ENCODE results near the gene SLC25A33.
A peak's percentile ranks its signal among the peaks of the same experiment; 100 is the strongest.
"Not testable (repeated sequence)": the region's sequence is repeated elsewhere in the genome, so short reads cannot be mapped to it uniquely, and the experiment has no call there.

Gene SLC25A33

DNA sequence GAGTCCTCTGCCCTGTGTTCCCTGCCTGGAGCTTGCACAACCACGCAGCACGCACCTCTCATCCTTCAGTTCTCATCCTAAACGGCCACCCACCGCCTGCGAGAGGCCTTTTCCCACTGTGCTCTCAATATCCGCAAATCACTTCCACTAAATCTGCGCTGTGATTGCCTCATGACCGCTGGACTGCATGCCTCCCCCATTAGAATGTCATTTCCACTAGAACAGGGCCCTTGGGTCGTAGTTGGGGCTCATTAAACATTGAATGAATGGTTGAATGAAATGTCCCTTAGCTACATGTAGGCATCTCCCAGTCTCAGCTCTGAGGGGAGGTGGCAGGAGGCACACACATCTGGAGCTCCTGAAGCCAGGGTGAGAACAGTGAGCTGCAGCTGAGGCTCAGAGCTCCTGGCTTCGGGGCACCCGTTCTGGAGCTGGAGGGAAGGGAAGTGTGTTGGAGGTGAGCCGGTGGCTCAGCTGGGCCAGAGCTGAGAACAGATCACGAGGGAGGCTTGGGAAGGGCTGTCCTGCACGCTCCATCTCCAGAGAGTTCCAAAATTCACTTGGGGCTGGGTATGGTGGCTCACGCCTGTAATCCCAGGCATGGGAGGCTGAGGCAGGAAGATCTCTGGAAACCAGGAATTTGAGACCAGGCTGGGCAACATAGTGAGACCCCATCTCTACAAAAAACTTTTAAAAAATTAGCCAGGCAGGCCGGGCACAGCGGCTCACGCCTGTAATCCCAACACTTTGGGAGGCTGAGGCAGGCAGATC lies 79.8 kb downstream of the SLC25A33 start:
- peaks cover 8% of the 10 kb centered on the region for H3K27me3 ChIP-seq (ENCODE audit: control insufficient read depth, insufficient read depth, low read length)
- H3K4me2 ChIP-seq (ENCODE audit: low read length) = no peak overlapping the region
- peaks cover under 1% of the 10 kb centered on the region for H3K36me3 ChIP-seq (ENCODE audit: insufficient read depth, low read length)
- no peak overlapping the region for H3K9ac ChIP-seq (ENCODE audit: low read depth, low read length)
- H3K4me1 ChIP-seq (ENCODE audit: control insufficient read depth, insufficient read depth, low read length) = no peaks in the 10 kb centered on the region
- no peaks in the 10 kb centered on the region for H3K9me3 ChIP-seq (replicated peaks; ENCODE audit: low read length)
- H3K4me3 ChIP-seq (ENCODE audit: low read length) = no peak overlapping the region

GRCh38 chr1:9621032-9621431 lies 81.8 kb downstream of the SLC25A33 start:
- Histone ChIP-seq H3K4me1 (ENCODE audit: control insufficient read depth, insufficient read depth, low read length) (no peaks in the 10 kb centered on the region), H3K27me3 (ENCODE audit: control insufficient read depth, insufficient read depth, low read length) (peaks cover 8% of the 10 kb centered on the region), H3K36me3 (ENCODE audit: insufficient read depth, low read length) (no peaks in the 10 kb centered on the region), H3K4me3 (ENCODE audit: low read length) (no peak overlapping the region), H3K4me2 (ENCODE audit: low read length) (no peak overlapping the region), H3K9me3 (replicated peaks; ENCODE audit: low read length) (no peaks in the 10 kb centered on the region), H3K9ac (ENCODE audit: low read depth, low read length) (no peak overlapping the region)

- Histone ChIP-seq H3K36me3 (ENCODE audit: insufficient read depth, low read length) (no peaks in the 10 kb centered on the region), H3K4me1 (ENCODE audit: control insufficient read depth, insufficient read depth, low read length) (peaks cover 4% of the 10 kb centered on the region), H3K9me3 (replicated peaks; ENCODE audit: low read length) (no peaks in the 10 kb centered on the region), H3K27me3 (ENCODE audit: control insufficient read depth, insufficient read depth, low read length) (peaks cover 12% of the 10 kb centered on the region), H3K4me3 (ENCODE audit: low read length) (no peak overlapping the region), H3K4me2 (ENCODE audit: low read length) (no peak overlapping the region), H3K9ac (ENCODE audit: low read depth, low read length) (no peak overlapping the region)
Measured at GRCh38 chr1:9624081-9624480, 84.8 kb downstream of the SLC25A33 start.

DNA sequence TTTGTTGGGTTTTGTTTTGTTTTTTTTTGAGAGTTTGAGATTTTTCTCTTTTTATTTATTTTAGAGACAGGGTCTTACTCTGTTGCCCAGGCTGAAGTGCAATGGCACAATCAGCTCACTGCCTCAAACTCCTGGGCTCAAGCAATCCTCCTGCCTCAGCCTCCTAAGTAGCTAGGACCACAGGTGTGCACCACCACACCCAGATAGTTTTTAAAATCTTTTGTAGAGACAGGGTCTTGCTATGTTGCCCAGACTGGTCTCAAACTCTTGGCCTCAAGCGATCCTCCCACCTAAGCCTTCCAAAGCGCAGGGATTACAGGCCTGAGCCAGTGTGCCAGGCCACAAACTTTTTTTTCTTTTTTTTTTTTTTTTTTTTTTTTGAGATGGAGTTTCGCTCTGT lies 85.8 kb downstream of the SLC25A33 start:
- H3K4me1 ChIP-seq (ENCODE audit: control insufficient read depth, insufficient read depth, low read length); H3K27me3 ChIP-seq (ENCODE audit: control insufficient read depth, insufficient read depth, low read length); H3K4me3 ChIP-seq (ENCODE audit: low read length); H3K36me3 ChIP-seq (ENCODE audit: insufficient read depth, low read length); H3K4me2 ChIP-seq (ENCODE audit: low read length); H3K9me3 ChIP-seq (replicated peaks; ENCODE audit: low read length); H3K9ac ChIP-seq (ENCODE audit: low read depth, low read length): not testable (repeated sequence)

- Histone ChIP-seq H3K4me1 (ENCODE audit: control insufficient read depth, insufficient read depth, low read length) (peaks cover 4% of the 10 kb centered on the region), H3K9me3 (replicated peaks; ENCODE audit: low read length) (no peaks in the 10 kb centered on the region), H3K27me3 (ENCODE audit: control insufficient read depth, insufficient read depth, low read length) (peaks cover 13% of the 10 kb centered on the region), H3K9ac (ENCODE audit: low read depth, low read length) (no peak overlapping the region), H3K4me3 (ENCODE audit: low read length) (no peak overlapping the region), H3K4me2 (ENCODE audit: low read length) (peak overlapping the region; percentile 78), H3K36me3 (ENCODE audit: insufficient read depth, low read length) (no peaks in the 10 kb centered on the region)
Measured at GRCh38 chr1:9626201-9626608, 86.9 kb downstream of the SLC25A33 start.

DNA sequence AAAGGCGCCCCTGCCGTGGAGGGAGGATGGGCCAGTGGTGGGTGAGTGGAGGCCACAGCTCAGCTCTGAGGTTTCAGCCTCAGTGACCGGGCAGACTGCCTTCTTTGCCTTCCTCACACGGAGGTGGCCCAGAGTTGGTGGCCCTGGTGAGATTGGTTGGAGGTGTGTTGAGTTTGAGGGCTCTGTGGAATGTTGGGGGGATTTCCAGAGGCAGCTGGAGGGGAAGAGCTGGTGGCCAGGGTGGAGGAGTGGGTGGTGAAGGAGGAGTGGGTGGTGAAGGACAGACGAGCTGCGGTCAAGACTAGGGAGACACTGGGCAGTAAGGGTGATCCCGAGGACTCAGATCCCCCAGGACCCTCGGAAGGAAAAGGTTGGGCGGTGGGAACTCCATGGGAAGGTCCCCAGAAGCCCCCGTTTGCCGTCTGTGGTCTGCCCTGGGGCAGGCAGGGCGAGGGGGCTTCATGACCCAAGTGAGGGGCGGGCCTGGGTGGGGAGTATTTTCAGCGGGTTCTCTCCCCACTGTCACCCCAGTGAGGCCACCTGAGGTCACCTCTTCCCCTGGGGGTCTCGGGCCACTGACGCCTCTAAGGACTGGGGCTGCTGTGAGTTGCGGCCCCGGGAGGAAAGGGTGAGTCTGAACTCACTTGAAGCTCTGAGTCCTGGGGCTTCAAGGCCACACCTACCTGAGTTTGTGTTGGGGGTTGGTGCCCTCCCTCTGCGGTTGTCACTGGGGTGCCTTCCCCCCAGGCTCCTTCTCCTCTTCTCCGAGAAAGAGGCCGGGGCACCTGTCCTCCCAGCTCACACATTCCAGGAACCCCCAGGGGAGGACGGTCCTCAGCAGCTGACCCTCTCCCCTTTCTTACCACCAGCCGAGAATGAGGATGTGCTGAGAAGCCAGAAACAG lies 89.5 kb downstream of the SLC25A33 start:
- Histone ChIP-seq H3K9ac (ENCODE audit: low read depth, low read length) (no peak overlapping the region), H3K4me1 (ENCODE audit: control insufficient read depth, insufficient read depth, low read length) (peaks cover 4% of the 10 kb centered on the region), H3K9me3 (replicated peaks; ENCODE audit: low read length) (no peaks in the 10 kb centered on the region), H3K27me3 (ENCODE audit: control insufficient read depth, insufficient read depth, low read length) (peaks cover 13% of the 10 kb centered on the region), H3K4me2 (ENCODE audit: low read length) (no peak overlapping the region), H3K4me3 (ENCODE audit: low read length) (no peak overlapping the region), H3K36me3 (ENCODE audit: insufficient read depth, low read length) (no peaks in the 10 kb centered on the region)

DNA sequence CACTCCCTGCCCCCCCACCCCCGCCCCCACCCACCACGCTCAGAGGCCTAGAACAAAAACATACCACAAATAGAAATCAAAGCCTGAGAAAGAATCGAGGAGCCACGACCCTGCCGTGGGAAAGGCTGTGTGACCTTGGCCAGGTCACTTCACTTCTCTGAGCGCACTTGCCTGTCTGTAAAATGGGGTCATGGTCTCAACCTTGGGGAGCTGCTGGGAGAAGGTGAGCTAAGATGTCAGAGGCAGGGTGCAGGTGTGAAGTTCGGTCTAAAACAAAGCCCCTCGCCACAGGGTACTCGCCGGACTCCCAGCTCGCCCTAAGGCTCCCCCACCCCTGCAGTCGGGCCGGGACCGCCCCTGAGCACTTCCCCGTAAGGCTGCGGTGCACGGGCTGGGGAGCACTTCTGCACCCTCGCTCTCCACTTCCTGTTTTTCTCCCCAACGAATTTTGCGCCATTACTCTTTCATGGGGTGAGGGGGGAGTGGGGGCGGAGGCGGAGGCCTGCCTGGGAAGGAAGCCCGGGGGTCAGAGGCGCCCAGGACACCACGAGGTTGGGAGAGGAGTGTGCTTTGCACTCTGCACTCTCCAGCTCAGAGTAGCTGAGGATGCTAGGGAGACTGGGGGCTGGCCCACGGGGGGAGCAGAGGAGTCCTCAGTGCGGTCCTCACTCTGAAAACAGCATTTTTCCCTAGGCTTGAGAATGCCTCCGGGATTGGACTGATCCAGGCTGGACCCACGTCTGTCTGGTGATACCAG lies 90.4 kb downstream of the SLC25A33 start:
- H3K4me2 ChIP-seq (ENCODE audit: low read length) = no peak overlapping the region
- peaks cover 13% of the 10 kb centered on the region for H3K27me3 ChIP-seq (ENCODE audit: control insufficient read depth, insufficient read depth, low read length)
- no peak overlapping the region for H3K4me3 ChIP-seq (ENCODE audit: low read length)
- H3K9ac ChIP-seq (ENCODE audit: low read depth, low read length) = no peak overlapping the region
- H3K36me3 ChIP-seq (ENCODE audit: insufficient read depth, low read length) = no peaks in the 10 kb centered on the region
- H3K4me1 ChIP-seq (ENCODE audit: control insufficient read depth, insufficient read depth, low read length) = peaks cover 4% of the 10 kb centered on the region
- peaks cover 4% of the 10 kb centered on the region for H3K9me3 ChIP-seq (replicated peaks; ENCODE audit: low read length)

DNA sequence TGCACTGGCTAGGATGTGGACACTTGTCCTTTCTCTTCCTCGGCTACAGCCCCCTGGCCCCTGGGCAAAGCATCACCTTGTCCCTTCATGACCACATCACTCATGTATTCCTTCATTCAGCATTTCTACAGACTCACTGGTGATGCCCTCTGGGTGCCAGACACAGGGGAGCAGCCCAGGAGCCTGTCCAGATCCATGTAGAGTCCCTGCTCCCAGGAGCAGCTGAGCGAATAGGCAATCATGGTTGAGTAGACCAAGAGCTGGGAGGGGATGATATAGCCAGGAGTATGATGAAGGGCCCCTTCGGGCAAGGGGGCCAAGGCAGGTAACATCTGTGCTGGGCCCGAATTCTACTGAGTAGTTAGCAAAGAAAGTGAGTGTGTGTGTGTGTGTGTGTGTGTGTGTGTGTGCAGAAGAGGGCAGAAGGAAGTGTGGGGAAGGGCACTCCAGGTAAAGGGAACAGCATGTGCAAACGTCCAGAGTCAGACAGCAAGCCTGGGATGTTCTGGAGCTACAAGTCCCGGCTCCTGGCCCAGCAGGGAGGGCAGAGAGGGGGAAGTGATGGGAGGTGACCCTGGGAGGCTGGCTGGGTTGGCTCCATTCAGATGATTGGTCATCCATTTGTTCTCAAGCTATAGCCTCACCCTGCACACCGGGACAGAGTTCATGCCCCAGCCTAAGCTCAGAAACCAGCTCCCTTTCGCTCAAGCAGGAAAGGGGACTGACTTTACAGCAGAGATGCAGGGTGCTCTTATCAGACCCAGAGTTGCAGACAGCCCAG lies 91.3 kb downstream of the SLC25A33 start:
- no peaks in the 10 kb centered on the region for H3K36me3 ChIP-seq (ENCODE audit: insufficient read depth, low read length)
- no peak overlapping the region for H3K4me2 ChIP-seq (ENCODE audit: low read length)
- H3K4me1 ChIP-seq (ENCODE audit: control insufficient read depth, insufficient read depth, low read length) = peaks cover 4% of the 10 kb centered on the region
- H3K27me3 ChIP-seq (ENCODE audit: control insufficient read depth, insufficient read depth, low read length) = peaks cover 16% of the 10 kb centered on the region
- no peak overlapping the region for H3K9ac ChIP-seq (ENCODE audit: low read depth, low read length)
- H3K4me3 ChIP-seq (ENCODE audit: low read length) = no peak overlapping the region
- H3K9me3 ChIP-seq (replicated peaks; ENCODE audit: low read length) = peaks cover 6% of the 10 kb centered on the region

DNA sequence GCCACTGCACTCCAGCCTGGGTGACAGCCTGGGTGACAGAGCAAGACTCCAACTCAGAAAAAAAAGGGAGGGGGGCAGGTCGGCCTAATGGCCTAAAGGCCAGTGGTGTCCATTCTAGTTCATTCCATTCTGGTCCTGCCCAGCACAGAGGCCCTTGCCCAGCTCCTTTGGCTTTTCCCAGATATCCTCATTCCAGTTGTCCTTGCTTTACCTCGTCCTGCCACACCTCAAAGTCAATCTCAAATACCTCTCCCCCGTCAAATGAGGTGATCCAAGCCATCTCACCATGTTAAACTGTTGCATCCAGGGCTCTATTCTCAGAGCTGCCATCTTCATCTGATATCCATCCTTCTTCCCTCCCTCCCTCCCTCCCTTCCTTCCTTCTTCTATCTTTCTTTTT lies 92.3 kb downstream of the SLC25A33 start:
- H3K9ac ChIP-seq (ENCODE audit: low read depth, low read length) = no peak overlapping the region
- no peak overlapping the region for H3K4me3 ChIP-seq (ENCODE audit: low read length)
- H3K36me3 ChIP-seq (ENCODE audit: insufficient read depth, low read length) = no peaks in the 10 kb centered on the region

GRCh38 chr1:9633493-9633892 lies 94.2 kb downstream of the SLC25A33 start:
- no peaks in the 10 kb centered on the region for H3K4me1 ChIP-seq (ENCODE audit: control insufficient read depth, insufficient read depth, low read length)
- H3K9me3 ChIP-seq (replicated peaks; ENCODE audit: low read length) = peaks cover 6% of the 10 kb centered on the region
- H3K4me3 ChIP-seq (ENCODE audit: low read length) = no peak overlapping the region
- H3K27me3 ChIP-seq (ENCODE audit: control insufficient read depth, insufficient read depth, low read length) = peaks cover 16% of the 10 kb centered on the region
- H3K36me3 ChIP-seq (ENCODE audit: insufficient read depth, low read length) = no peaks in the 10 kb centered on the region
- no peak overlapping the region for H3K9ac ChIP-seq (ENCODE audit: low read depth, low read length)
- H3K4me2 ChIP-seq (ENCODE audit: low read length) = no peak overlapping the region

More for the DNA sequence above, 92.3 kb downstream of the SLC25A33 start:
- H3K4me1 ChIP-seq (ENCODE audit: control insufficient read depth, insufficient read depth, low read length) = peaks cover 4% of the 10 kb centered on the region
- H3K27me3 ChIP-seq (ENCODE audit: control insufficient read depth, insufficient read depth, low read length) = peaks cover 16% of the 10 kb centered on the region
- no peak overlapping the region for H3K4me2 ChIP-seq (ENCODE audit: low read length)
- peaks cover 6% of the 10 kb centered on the region for H3K9me3 ChIP-seq (replicated peaks; ENCODE audit: low read length)
